Right renal cortex interstitium (tissue), 3 donors: ENCODE results near the gene IGLL5. TPM values are rescaled to one million over a fixed set of nuclear protein-coding genes. Genes with fewer than 3 reads are reported as not detected.

Source experiments
- DNase-seq, 3 donors: peaks; one replicate each; pipeline ENCODE4 v3.0.0-alpha.2; 2013; ENCODE audit warnings: low read depth in 3 of 3, low spot score in 2 of 3
- polyA plus RNA-seq, 3 donors: library from polyadenylated mRNA; unstranded; fragments of 120-200 nt; gene quantifications; one replicate each; pipeline ENCODE4 v1.2.1, GENCODE V29; 2013; ENCODE audit not compliant: insufficient read length in 3 of 3

Gene IGLL5
- polyA plus RNA-seq, 3 donors, result 0.22 TPM; not detected in 2

DNA sequence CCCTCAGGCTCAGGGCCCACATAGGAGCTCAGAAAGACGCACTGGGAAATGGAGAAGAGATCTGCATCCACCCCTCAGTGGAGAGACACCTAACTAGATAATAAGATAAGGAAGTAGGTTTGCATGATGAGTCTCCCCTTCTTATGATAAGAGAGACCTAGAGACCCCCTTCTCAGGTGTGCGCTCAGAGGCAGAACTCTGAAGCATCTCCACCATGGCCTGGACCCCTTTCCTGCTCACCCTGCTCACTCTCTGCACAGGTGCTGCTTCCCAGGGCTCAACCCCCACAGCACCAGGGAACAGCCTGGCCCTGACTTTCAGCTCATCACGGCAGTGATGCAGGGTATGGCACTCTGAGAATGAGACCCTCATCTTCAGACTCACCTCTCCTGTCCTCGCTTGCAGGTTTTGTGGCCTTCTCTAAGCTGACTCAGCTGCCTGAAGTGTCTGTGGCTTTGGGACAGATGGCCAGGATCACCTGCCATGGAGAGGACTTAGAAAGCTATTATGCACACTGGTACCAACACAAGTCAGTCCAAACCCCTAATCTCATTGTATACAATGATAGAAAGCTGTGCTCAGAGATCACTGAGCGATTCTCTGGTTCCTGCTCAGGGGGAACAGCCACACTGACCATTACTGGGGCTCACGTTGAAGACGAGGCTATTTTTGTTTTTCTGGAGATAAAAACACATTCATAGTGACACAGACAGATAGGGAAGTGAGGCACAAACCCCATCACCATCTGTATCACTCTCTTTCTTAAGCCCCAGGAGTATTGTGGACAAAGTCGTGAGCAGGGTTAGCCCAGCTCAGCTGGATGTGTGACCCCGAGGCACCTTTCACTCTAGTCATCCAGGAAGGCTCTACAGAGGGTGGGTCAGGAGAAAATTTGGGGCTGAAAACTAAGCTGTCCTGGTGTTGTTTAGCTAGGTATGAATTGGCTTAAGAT is 29.7 kb upstream of the IGLL5 start:
- no peak for DNase-seq

DNA sequence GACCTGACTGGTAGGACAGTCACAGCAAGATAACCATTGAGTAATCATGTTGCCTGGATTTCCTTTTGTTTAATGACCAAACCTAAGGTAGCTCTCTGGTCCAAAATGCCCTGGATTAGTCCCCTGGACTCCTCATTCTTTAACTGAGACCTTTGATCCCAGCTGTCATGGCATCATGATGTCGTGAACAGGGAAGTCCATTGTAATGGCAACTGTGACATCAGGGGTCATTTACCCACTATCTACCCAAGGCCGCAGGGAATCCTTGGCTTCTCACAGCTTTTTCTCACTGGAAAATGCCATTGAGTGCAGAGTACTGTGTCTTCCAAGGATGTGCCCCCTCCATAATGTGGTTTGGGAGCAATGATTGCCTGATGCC is 29.1 kb upstream of the IGLL5 start:
- DNase-seq, result no peak

DNA sequence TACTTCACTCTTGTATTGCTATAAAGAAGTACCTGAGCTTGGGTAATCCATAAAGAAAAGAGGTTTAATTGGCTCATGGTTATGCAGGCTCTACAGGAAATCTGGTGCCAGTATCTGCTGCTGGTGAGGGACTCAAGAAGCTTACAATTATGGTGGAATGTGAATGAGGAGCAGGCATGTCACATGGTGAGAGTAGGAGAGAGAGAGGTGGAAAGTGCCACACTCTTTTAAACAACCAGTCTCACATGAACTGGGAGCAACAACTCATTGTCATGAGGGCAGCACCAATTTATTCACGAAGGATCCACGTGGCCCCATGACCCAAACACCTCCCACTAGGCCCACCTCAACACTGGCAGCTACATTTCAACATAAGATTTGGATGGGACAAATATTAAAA is 24.6 kb upstream of the IGLL5 start:
- no peak for DNase-seq

DNA sequence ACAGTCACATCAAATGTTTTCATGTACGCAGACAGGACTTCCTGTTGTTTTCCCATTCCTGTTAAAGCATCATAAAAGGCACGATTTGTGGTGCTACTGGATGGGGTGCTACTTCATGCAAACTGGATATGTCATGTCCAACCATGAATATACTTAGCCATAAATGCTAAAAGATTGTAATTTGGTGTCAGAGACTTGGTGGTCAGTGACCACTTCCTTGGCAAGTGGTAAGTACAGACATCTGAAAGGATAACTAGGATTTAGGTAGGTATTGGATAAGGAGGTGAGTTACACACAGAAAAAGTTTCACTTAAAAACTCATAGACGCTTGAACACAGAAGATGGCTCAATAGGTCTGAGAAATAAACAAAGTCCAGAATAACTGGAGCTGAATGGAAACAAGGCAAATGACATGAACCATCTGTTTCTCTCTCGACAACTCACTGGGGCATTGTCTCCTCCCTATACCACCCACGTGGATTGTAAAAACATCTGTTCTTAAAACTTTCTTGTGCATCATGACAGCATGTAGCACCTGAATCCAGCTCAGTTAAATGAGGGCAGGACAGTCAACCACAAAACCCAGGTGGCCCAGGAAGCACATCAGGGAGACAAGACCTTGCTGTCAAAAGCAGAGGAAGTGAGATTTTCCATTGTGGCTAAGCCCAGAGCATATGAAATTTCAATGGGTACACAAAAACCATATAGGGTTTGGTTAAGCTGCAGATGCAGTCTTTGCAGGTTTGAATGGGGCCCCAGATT is 22.1 kb upstream of the IGLL5 start:
- DNase-seq, result no peak

DNA sequence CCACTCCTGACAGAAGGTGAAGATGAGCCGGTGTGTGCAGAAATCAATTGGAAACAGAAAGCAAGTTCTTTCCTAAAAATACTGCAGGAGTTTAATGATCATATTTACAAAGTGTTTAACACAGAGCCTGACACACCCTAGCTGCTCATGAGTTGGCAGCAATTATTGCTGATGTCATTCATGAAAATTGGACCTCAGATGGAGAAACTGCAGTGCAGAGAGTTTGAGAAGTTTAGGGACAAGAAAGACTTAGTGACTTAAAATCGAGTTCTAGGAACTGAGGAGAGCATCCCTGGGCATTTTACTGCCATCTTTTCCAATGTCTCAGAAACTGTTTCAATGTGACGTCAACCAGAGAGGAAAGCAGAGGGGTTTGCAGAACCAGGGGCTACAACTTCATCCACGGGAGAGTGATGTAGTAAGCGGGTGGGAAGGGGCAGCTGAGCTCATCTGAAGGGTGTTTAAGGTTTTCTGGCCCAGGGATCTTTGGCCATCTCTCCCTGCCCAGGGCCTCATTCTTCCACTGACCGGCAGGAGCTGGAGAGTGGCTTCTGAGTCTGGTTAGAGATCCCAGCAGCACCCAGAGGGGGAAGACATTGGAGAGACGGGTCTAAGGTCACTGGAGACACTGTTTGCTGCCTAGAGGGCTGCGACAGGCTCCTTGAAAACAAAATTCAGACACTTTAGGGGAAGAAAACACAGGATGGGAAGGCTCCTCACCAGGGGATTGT is 21.1 kb upstream of the IGLL5 start:
- no peak for DNase-seq

DNA sequence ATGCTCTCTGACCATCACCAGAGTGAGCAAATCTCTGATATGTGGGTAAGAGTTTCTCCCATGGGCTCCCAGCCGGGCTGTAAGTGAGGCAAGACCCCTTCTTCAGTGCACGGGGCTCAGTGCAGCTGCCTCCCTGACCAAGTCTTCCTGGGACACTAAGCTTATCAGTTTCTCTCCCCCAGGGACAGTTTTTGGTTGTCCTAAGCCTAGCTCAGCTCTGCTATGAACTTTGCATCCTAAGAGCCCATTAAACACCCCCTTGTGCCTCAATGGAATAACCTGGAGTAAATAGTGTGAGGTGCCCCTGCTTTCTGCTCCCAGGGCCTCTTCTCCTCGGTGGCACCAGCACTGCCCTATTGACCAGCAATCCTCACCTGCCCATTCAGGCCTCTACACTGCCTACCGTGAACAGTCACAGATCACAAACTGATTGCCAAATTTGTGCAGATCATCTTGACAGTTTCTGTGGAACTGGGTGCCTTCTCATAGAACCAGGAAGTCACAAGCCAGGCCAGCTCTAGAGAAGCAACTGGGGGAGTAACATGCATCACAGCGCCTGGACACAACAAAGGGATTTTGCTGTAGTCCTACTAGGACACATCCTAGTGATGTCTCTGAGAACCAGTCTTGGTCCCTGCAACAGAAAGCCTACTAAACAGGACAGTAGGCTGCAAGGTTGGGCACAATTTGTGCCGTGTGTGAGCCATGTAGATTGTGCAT is 19.5 kb upstream of the IGLL5 start:
- DNase-seq, result no peak

DNA sequence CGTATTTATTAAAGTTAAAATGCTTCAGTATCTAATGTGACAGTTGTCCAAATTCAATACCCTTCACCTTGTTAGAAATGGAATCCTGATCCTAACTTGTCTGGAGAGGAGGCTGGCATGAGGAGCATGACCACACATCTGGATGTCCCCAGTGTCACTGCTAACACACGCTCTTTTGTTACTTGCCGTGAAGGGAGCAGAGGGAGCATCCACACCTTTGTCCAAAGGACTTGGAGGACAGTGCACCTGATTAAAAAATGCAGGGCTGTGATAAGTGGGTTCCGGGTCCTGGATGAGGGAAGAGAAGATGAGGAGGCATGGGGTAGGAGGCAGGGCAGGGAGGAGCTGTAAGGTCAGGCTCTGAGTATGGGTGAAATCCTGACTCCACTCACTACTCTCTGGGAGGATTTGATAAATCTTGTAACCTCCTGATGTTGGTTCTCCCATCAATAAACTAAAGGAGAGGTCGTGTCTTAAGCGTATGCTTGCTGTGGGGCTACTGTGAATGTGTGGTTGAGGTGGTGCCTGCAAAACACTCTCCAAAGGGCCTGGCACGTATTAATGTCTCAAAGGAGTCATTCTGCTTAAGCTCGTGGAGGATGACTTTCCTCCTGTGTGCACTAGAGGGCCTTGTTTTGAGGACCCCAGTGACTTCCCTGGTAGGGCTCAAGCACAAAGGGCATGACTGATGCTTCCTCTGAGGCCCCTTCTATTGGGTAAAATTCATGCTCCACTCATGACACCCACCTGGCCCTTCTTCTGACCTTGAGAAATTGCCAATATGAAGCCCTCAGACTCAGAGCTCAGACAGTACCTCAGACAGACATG is 16.8 kb upstream of the IGLL5 start:
- no peak for DNase-seq

DNA sequence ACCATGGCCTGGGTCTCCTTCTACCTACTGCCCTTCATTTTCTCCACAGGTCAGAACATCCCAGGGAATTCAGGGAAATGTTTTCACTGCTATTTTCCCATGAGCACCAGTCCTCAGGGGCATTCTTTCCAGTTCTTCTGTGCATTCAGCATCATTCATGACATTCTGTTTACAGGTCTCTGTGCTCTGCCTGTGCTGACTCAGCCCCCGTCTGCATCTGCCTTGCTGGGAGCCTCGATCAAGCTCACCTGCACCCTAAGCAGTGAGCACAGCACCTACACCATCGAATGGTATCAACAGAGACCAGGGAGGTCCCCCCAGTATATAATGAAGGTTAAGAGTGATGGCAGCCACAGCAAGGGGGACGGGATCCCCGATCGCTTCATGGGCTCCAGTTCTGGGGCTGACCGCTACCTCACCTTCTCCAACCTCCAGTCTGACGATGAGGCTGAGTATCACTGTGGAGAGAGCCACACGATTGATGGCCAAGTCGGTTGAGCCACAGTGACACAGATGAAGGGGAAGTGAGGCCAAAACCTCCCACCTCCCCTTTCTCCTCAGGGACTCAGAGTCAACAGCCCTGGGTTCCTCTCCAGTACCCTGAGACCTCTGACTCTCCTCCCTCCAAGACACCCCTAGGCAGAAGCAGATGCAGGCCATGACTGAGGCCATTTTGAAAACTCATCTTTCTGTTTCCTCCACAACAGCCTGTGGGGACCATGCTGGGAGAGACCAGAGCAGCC is 15.9 kb upstream of the IGLL5 start:
- no peak for DNase-seq

DNA sequence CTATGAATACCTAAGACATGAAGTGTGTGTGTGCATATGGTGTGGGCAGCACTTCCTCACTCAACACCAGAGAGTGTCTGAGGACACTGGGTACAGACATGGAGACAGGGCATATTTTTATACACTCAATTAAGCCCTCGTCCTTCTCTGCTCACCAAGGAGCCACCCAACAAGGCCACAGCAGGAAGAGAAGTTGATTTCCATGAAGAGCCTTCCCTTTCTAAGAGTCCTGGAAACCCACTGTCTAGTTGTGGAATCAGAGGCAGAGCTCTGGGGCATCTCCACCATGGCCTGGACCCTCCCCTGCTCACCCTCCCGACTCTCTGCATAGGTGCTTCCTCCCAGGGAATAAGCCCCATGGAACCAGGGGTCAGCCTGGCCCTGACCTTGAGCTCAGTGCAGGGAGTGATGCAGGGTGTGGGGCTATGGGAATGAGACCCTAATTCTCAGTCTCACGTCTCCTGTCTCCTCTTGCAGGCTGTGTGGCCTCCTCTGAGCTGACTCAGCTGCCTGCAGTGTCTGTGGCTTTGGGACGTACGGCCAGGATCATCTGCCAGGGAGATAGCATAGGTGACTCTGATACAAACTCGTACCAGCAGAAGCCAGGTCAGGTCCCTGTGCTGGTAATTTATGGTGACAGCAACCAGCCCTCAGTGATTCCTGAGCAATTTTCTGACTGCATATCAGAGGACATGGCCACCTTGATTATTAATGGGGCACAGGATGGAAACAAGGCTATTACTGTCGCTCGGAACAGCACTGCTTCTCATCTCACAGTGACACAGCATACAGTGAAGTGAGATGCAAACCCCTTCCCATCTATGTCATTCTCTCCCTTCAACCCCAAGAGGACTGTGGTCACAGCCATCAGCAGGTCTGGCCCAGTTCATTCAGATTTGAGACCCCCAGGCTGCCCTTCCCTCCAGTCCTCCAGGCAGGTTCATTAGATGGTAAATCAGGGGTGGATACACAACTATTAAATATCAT is 14.6 kb upstream of the IGLL5 start:
- no peak for DNase-seq

DNA sequence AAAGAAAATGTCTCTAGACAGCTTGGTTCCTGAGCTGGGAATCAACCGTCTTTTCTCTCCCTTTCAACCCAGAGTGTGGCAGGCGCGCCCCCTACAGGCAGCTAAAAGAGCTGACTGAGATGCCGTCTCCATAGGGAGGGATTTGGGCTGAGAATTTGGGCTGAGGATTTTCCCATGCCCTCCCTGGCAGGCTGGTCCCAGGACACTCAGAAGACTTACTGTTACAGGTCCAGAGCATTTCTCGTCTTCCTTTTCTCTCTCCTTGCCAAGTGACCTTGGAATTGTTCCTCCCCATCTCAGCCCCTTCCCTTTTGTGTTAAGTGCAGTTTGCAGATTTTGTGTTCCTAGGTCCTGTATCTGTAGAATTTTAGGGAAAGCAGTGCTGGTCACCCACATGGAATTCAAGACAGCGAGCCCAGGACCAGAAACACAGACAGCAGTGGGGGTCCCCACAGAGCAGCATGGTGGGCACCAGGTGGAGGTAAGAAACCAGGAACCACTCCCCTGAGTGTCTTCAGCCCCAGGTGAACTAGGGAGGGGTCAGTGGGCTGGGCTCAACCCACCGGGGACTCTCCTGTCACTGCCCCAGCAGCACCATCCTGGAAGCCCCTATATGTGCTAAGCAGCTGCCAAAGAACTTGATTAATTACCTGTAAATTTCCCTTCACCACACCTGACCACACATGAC is 9.9 kb upstream of the IGLL5 start:
- DNase-seq, result peak in 1 of 3 donors; percentile 19

DNA sequence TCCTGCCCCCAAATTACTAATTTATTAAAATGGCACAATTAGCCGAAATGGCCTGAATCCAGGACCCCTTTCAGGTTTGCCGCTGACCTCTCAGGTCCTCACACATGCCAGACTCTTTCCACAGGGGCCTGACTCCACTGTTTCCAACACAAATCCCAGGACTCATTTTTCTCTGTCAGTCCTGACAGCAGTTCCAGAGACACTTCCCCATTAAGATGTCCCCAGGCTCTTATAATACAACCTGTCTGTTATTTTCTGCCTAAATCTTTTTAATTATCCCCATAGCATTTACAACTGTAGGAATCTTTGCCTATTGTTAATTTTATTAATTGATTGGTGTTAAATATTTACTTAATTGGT is 9.4 kb upstream of the IGLL5 start:
- no peak for DNase-seq

DNA sequence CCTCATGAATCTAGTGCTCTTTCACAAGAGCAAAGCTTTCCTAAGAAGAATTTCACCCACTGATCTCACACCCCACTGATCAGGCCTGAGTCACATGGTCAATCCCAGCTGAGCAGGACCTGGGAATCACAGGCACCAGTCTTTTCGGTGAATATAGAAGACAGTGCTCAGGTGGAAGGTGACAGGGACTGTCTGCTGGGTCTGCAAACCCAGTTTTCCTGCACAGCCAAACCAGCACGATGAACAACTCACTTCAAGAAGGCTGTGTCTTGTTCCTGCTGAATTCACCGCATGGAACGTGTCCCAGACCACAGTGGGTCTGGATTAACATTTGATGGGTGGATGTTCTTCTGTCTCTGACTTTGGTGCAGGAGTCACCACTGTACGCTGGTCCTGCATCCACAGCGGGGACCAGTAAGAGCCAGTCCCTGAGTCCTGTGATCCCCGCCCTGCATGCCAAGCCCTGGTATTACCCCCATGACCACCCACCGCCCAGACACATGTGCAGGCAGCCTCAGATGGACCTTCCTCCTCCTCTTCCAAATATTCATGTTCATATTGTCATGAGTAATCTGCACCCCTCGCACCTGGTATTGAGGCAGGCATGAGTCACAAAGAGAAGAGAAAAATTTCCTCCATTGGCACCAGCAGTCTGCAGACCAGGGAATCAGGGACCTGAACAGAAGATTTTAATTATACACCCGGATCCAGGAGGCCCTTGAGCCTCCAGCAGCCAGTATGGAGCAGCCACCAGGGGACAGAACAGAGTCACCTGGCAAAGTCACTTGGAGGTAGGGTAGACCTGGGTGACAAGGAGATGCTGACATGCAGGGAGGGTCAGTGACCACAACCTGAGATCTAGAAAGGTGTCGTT is 8.6 kb upstream of the IGLL5 start:
- no peak for DNase-seq

DNA sequence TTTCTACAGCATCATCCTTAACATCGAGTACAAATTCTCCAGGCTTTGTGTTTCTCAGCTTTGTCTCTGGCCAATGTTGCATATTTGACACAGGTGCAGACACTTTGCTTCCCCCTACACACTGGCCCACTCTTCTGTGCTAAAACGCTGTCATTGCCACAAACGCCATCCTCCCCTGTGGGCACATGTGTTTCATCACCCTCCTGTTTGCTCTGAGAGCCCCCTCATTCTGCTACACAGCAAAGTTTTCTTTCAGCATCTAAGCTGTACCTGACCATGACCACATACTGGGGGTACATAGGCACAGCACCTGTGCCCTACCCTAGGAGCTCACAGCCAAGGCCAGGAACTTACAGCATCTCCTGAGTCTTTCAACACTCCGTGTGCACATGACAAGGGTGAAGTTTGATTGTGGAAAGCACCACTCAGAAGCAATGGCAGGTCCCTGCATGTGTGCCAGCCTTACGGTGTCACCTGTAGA is 7.9 kb upstream of the IGLL5 start:
- no peak for DNase-seq

DNA sequence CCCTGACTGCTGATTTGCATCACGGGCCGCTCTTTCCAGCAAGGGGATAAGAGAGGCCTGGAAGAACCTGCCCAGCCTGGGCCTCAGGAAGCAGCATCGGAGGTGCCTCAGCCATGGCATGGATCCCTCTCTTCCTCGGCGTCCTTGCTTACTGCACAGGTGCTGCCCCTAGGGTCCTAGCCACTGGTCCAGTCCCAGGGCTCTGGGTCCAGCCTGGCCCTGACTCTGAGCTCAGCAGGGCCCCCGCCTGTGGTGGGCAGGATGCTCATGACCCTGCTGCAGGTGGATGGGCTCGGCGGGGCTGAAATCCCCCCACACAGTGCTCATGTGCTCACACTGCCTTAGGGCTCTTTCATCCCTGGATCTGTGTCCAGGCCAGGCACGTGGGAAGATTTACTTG is 7.0 kb upstream of the IGLL5 start:
- DNase-seq, result no peak

DNA sequence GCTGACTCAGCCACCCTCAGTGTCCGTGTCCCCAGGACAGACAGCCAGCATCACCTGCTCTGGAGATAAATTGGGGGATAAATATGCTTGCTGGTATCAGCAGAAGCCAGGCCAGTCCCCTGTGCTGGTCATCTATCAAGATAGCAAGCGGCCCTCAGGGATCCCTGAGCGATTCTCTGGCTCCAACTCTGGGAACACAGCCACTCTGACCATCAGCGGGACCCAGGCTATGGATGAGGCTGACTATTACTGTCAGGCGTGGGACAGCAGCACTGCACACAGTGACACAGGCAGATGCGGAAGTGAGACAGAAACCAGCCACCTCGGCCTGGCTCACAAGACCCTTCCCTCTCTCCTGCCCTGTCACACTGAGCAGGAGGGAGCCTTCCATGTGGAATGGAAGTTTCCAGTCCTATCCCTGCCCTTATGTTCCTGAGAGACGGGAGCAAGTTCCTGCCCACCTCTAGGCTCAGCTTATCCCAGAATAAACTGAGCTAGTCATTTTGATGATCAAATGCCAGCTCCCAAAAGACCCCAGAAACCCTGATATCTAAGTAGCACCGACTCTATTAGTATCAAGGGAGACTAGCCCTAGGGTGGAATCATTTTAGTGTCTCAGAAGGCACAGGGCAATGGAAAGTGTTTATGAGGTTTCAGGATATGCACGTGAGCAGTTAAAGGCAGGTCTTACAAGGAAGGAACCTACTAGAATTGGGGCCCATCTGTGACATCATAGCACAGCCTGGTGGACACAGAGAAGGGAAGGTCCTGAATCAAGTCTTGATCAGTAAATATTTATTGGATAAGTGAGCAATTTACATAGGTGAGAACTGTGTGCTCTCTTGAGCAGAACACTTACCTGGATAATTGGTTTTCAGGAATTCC is 6.3 kb upstream of the IGLL5 start:
- no peak for DNase-seq
